ENCODE measurements around the gene TACR1.
"Not testable (repeated sequence)": the region's sequence is repeated elsewhere in the genome, so short reads cannot be mapped to it uniquely, and the experiment has no call there.

TACR1 gene

GRCh38 chr2:75195076-75195691, 4.1 kb downstream of the TACR1 start:
- no peak for DNase-seq (ENCODE audit: low read depth in 1 of 2, low spot score in 1 of 2)

GRCh38 chr2:75194184-75194868, 5.0 kb downstream of the TACR1 start:
- no peak for DNase-seq (ENCODE audit: low read depth in 1 of 2, low spot score in 1 of 2)

- DNase-seq (ENCODE audit: low read depth in 1 of 2, low spot score in 1 of 2) = no peak
These were observed 6.8 kb downstream of the TACR1 start for GRCh38 chr2:75192496-75192895.

GRCh38 chr2:75190271-75190990, 8.9 kb downstream of the TACR1 start:
- DNase-seq (ENCODE audit: low read depth in 1 of 2, low spot score in 1 of 2) = no peak

- DNase-seq (ENCODE audit: low read depth in 1 of 2, low spot score in 1 of 2) = no peak
These were observed 12.5 kb downstream of the TACR1 start for GRCh38 chr2:75186821-75187220.

GRCh38 chr2:75182606-75183005, 16.7 kb downstream of the TACR1 start:
- no peak for DNase-seq (ENCODE audit: low read depth in 1 of 2, low spot score in 1 of 2)

- no peak for DNase-seq (ENCODE audit: low read depth in 1 of 2, low spot score in 1 of 2)
These were observed 18.8 kb downstream of the TACR1 start for GRCh38 chr2:75180476-75180875.

GRCh38 chr2:75177427-75177826, 21.9 kb downstream of the TACR1 start:
- DNase-seq (ENCODE audit: low read depth in 1 of 2, low spot score in 1 of 2) = no peak

GRCh38 chr2:75175456-75175855, 23.9 kb downstream of the TACR1 start:
- no peak for DNase-seq (ENCODE audit: low read depth in 1 of 2, low spot score in 1 of 2)

GRCh38 chr2:75174981-75175380, 24.3 kb downstream of the TACR1 start:
- DNase-seq (ENCODE audit: low read depth in 1 of 2, low spot score in 1 of 2) = no peak

- no peak for DNase-seq (ENCODE audit: low read depth in 1 of 2, low spot score in 1 of 2)
These were observed 24.8 kb downstream of the TACR1 start for GRCh38 chr2:75174519-75174918.

GRCh38 chr2:75173740-75174139, 25.6 kb downstream of the TACR1 start:
- no peak for DNase-seq (ENCODE audit: low read depth in 1 of 2, low spot score in 1 of 2)

- not testable (repeated sequence) for DNase-seq (ENCODE audit: low read depth in 1 of 2, low spot score in 1 of 2)
These were observed 27.9 kb downstream of the TACR1 start for GRCh38 chr2:75171423-75171822.

GRCh38 chr2:75170889-75171288, 28.4 kb downstream of the TACR1 start:
- DNase-seq (ENCODE audit: low read depth in 1 of 2, low spot score in 1 of 2) = no peak

- DNase-seq (ENCODE audit: low read depth in 1 of 2, low spot score in 1 of 2) = no peak
These were observed 31.1 kb downstream of the TACR1 start for GRCh38 chr2:75168186-75168585.

- DNase-seq (ENCODE audit: low read depth in 1 of 2, low spot score in 1 of 2) = no peak
These were observed 32.8 kb downstream of the TACR1 start for GRCh38 chr2:75166491-75166890.

GRCh38 chr2:75162897-75163296, 36.4 kb downstream of the TACR1 start:
- no peak for DNase-seq (ENCODE audit: low read depth in 1 of 2, low spot score in 1 of 2)

- no peak for DNase-seq (ENCODE audit: low read depth in 1 of 2, low spot score in 1 of 2)
These were observed 37.1 kb downstream of the TACR1 start for GRCh38 chr2:75162259-75162658.

- no peak for DNase-seq (ENCODE audit: low read depth in 1 of 2, low spot score in 1 of 2)
These were observed 41.9 kb downstream of the TACR1 start for GRCh38 chr2:75157435-75157834.

GRCh38 chr2:75155115-75155514, 44.2 kb downstream of the TACR1 start:
- DNase-seq (ENCODE audit: low read depth in 1 of 2, low spot score in 1 of 2) = no peak

GRCh38 chr2:75153221-75153620, 46.1 kb downstream of the TACR1 start:
- DNase-seq (ENCODE audit: low read depth in 1 of 2, low spot score in 1 of 2) = no peak

- DNase-seq (ENCODE audit: low read depth in 1 of 2, low spot score in 1 of 2) = not testable (repeated sequence)
These were observed 47.1 kb downstream of the TACR1 start for GRCh38 chr2:75152243-75152642.
